Panc1 (cell line): ENCODE measurements around the gene UPB1. TPM values are rescaled to one million over a fixed set of nuclear protein-coding genes. Genes with fewer than 3 reads are reported as not detected.

Experiments
- ATAC-seq: fragments of 200-7000 bp; cut with Tn5 transposase; 2 replicates; pipeline ENCODE4 v1.9.1; 2020; ENCODE audit warnings: mild to moderate bottlenecking, moderate library complexity
- BruUV-seq: library from RNA; stranded (reverse); fragments of 400-500 nt; replicated peaks from 2 replicates; lab custom pipeline; 2021; lab: Mats Ljungman, UMichigan
- CTCF ChIA-PET: fragments of 300-600 bp; sonication (Branson Sonifier 250); formaldehyde crosslinking; loops from one replicate; lab custom pipeline; 2022; ENCODE audit warnings: antibody characterized with exemption; lab: Charles Lee
- POLR2A ChIA-PET: fragments of 300-600 bp; sonication (Branson Sonifier 250); formaldehyde crosslinking; loops from one replicate; lab custom pipeline; 2022; ENCODE audit warnings: antibody characterized with exemption; lab: Charles Lee
- DNase-seq: peaks from one replicate; pipeline ENCODE4 v3.0.0-alpha.2; 2010; ENCODE audit warnings: low read depth, low spot score
- H3K27ac ChIP-seq: 2 replicates; pipeline ENCODE4 v1.5.1; 2011; ENCODE audit warnings: mild to moderate bottlenecking, low read length, inconsistent platforms
- H3K27me3 ChIP-seq: fragments of 200-500 bp; sonication (Bioruptor generic); 2 replicates; pipeline ENCODE4 v1.6.0; 2014; ENCODE audit warnings: low read length, inconsistent platforms; ENCODE audit not compliant: control insufficient read depth, insufficient read depth
- H3K36me3 ChIP-seq: fragments of 200-500 bp; sonication (Bioruptor generic); 2 replicates; pipeline ENCODE4 v1.5.1; 2014; ENCODE audit warnings: inconsistent platforms, mild to moderate bottlenecking, low read length, moderate library complexity; ENCODE audit not compliant: control insufficient read depth, insufficient read depth
- H3K4me1 ChIP-seq: 2 replicates; pipeline ENCODE4 v1.5.1; 2011; ENCODE audit warnings: inconsistent platforms, mild to moderate bottlenecking, low read length, moderate library complexity; ENCODE audit not compliant: control insufficient read depth, insufficient read depth
- H3K4me3 ChIP-seq, 2 experiments: 2 replicates each; pipeline ENCODE4 v1.5.1; 2011 to 2012; ENCODE audit warnings: low read depth in 2 of 2, low read length in 2 of 2, mild to moderate bottlenecking in 2 of 2, inconsistent platforms in 1 of 2, moderate library complexity in 1 of 2
- H3K9me3 ChIP-seq: fragments of 200-500 bp; sonication (Bioruptor generic); 2 replicates; pipeline ENCODE4 v1.5.1; 2014; ENCODE audit warnings: low read depth, mild to moderate bottlenecking, inconsistent platforms, low read length, moderate library complexity; ENCODE audit not compliant: control insufficient read depth, insufficient read depth
- POLR2AphosphoS5 ChIP-seq: IDR thresholded peaks from 2 replicates; pipeline ENCODE4 v1.6.1; 2012; ENCODE audit warnings: mild to moderate bottlenecking, low read depth, low read length, moderate library complexity
- SIN3A ChIP-seq: IDR thresholded peaks from 2 replicates; pipeline ENCODE4 v1.6.1; 2012; ENCODE audit warnings: low read depth, mild to moderate bottlenecking, low read length, moderate library complexity, borderline replicate concordance; ENCODE audit not compliant: insufficient read depth
- TCF7L2 ChIP-seq: IDR thresholded peaks from 2 replicates; pipeline ENCODE4 v1.6.1; 2011; ENCODE audit warnings: mild to moderate bottlenecking, low read depth, low read length, inconsistent platforms
- in situ Hi-C: cut with HindIII; loops from 2 replicates; pipeline ENCODE4 v1.10.0; 2016; ENCODE audit warnings: low sequenced_read_pairs, low pct_unique_long_range_greater_than_20kb
- intact Hi-C: fragments of 100-400 bp; cut with micrococcal nuclease; formaldehyde crosslinking; loops from one replicate; pipeline ENCODE4 v1.10.0; 2022; ENCODE audit not compliant: unreplicated experiment
- total RNA-seq: library from RNA; stranded (reverse); gene quantifications from one replicate; pipeline ENCODE4 v1.2.1, GENCODE V29; 2021; ENCODE audit not compliant: unreplicated experiment
- TF ChIP-seq, protein P1 (sequence below): fragments of 450-650 bp; IDR thresholded peaks from 2 replicates; pipeline ENCODE4 v1.5.1; 2017; ENCODE audit warnings: mild to moderate bottlenecking
- TF ChIP-seq, protein P2 (sequence below), 2 experiments: IDR thresholded peaks; 2 replicates each; pipeline ENCODE4 v1.6.1; 2011 to 2012; ENCODE audit warnings: low read depth in 2 of 2, control low read depth in 1 of 2, low read length in 1 of 2, mild to moderate bottlenecking in 1 of 2, moderate library complexity in 1 of 2; ENCODE audit not compliant: insufficient read depth in 1 of 2

Gene UPB1
- total RNA-seq, 1 experiment from 2014 or later, result 0.10 TPM

DNA sequence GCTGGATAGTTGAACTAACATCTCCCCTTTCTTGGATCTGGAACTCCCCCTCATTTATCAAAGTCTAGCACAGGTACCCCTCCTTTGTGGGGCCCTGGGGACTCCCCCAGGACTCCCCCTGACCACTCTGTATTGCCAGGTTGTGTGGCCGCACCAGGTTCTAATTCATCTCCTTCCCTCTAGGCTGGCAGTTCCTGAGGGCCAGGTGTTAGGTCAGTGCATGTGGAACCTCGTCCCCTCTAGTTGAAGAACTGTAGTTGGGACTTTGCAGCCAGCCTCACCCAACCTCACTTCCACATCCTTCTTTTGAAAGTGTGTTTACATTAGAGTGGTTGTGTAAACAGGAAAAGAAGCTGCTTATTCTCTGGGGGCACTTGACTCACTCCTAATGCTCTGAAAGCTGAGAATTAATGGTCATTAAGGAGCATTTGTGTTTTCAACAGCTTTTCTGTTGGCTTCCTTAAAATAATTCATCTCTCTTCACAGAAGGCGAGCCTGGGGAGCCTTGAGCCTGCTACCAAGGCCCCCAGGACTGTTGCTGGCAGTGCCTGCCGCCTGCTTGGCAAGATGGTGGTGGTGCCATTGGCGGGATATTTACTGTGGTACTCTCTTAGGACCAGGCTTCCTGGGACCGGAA, 11.8 kb downstream of the UPB1 start:
- Histone ChIP-seq H3K4me3 (no peak overlapping the region), H3K9me3 (no peaks in the 10 kb centered on the region), H3K36me3 (no peaks in the 10 kb centered on the region), H3K27me3 (no peaks in the 10 kb centered on the region), H3K4me1 (0 out of 2 replicates have a peak, but pooled peaks cover 2% of the 10 kb centered on the region), H3K27ac (no peak overlapping the region)
- no TSS peak for BruUV-seq
- POLR2A ChIA-PET, result interaction anchor here (0.6 kb wide), 1 partner anchor 359 kb away, joined by 3 read pairs; no protein-coding TSS in a partner anchor
- ATAC-seq, result peak; percentile 75
- TF ChIP-seq, protein P1, sequence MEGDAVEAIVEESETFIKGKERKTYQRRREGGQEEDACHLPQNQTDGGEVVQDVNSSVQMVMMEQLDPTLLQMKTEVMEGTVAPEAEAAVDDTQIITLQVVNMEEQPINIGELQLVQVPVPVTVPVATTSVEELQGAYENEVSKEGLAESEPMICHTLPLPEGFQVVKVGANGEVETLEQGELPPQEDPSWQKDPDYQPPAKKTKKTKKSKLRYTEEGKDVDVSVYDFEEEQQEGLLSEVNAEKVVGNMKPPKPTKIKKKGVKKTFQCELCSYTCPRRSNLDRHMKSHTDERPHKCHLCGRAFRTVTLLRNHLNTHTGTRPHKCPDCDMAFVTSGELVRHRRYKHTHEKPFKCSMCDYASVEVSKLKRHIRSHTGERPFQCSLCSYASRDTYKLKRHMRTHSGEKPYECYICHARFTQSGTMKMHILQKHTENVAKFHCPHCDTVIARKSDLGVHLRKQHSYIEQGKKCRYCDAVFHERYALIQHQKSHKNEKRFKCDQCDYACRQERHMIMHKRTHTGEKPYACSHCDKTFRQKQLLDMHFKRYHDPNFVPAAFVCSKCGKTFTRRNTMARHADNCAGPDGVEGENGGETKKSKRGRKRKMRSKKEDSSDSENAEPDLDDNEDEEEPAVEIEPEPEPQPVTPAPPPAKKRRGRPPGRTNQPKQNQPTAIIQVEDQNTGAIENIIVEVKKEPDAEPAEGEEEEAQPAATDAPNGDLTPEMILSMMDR, result no peak
- TF ChIP-seq SIN3A, result no peak
- no peak for TF ChIP-seq TCF7L2
- TF ChIP-seq, protein P2, sequence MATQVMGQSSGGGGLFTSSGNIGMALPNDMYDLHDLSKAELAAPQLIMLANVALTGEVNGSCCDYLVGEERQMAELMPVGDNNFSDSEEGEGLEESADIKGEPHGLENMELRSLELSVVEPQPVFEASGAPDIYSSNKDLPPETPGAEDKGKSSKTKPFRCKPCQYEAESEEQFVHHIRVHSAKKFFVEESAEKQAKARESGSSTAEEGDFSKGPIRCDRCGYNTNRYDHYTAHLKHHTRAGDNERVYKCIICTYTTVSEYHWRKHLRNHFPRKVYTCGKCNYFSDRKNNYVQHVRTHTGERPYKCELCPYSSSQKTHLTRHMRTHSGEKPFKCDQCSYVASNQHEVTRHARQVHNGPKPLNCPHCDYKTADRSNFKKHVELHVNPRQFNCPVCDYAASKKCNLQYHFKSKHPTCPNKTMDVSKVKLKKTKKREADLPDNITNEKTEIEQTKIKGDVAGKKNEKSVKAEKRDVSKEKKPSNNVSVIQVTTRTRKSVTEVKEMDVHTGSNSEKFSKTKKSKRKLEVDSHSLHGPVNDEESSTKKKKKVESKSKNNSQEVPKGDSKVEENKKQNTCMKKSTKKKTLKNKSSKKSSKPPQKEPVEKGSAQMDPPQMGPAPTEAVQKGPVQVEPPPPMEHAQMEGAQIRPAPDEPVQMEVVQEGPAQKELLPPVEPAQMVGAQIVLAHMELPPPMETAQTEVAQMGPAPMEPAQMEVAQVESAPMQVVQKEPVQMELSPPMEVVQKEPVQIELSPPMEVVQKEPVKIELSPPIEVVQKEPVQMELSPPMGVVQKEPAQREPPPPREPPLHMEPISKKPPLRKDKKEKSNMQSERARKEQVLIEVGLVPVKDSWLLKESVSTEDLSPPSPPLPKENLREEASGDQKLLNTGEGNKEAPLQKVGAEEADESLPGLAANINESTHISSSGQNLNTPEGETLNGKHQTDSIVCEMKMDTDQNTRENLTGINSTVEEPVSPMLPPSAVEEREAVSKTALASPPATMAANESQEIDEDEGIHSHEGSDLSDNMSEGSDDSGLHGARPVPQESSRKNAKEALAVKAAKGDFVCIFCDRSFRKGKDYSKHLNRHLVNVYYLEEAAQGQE (IDR thresholded peaks at IDR 0.05; ENCODE audit: insufficient read depth in 1 of 2, low read depth in 2 of 2, low read length in 1 of 2), result no peak
- no peak for TF ChIP-seq POLR2AphosphoS5
- no peak for DNase-seq
- CTCF ChIA-PET, result interaction anchor here (0.5 to 0.6 kb wide), 2 partner anchors 183 to 328 kb away, joined by 3 to 8 read pairs; no protein-coding TSS in a partner anchor
- intact Hi-C loops, result no loop called here
- in situ Hi-C loops, result no loop called here

DNA sequence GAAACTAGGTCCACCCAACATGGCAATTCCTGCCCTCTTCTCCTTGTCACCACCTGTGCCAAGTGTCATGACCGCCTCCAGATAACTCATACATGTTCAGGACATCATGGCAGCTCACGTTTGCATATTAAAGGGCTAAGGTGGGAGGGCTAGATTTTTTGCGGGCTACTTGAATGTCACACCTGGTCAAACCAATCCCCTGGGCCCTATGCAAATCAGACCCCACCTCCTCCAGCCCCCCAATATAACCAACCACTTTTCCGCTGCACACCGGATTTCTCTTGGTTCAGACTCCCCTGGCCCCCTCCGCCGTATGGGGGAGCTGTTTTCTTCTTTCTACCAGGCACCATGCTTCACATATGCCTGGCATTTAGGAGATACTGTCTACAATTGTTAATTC, 12.6 kb downstream of the UPB1 start:
- intact Hi-C loops (no loop called here), in situ Hi-C loops (no loop called here)
- TF ChIP-seq, protein P2 (IDR thresholded peaks at IDR 0.05; ENCODE audit: insufficient read depth in 1 of 2, low read depth in 2 of 2, low read length in 1 of 2), result no peak
- TF ChIP-seq SIN3A (no peak), TCF7L2 (no peak), POLR2AphosphoS5 (no peak)
- TF ChIP-seq, protein P1, result no peak

More for the DNA sequence above, 12.6 kb downstream of the UPB1 start:
- no peak for DNase-seq
- H3K27ac ChIP-seq, result no peak overlapping the region
- no peaks in the 10 kb centered on the region for H3K36me3 ChIP-seq
- H3K9me3 ChIP-seq, result no peaks in the 10 kb centered on the region
- no peak overlapping the region for H3K4me3 ChIP-seq
- no peaks in the 10 kb centered on the region for H3K27me3 ChIP-seq
- BruUV-seq, result no TSS peak
- ATAC-seq, result no peak
- H3K4me1 ChIP-seq, result 0 out of 2 replicates have a peak, but pooled peaks cover 2% of the 10 kb centered on the region
- POLR2A ChIA-PET, result interaction anchor here (0.6 kb wide), 1 partner anchor 359 kb away, joined by 3 read pairs; no protein-coding TSS in a partner anchor
- CTCF ChIA-PET, result no interaction called here
